ENCODE data around the gene CAMSAP1.
"Not testable (repeated sequence)": the region's sequence is repeated elsewhere in the genome, so short reads cannot be mapped to it uniquely, and the experiment has no call there.

CAMSAP1 gene

GRCh38 chr9:135946392-135946994 lies 39.1 kb upstream of the CAMSAP1 start:
- H3K4me2 ChIP-seq (ENCODE audit: low read length): no peak overlapping the region
- peaks cover 12% of the 10 kb centered on the region for H4K20me1 ChIP-seq (ENCODE audit: insufficient read depth, low read length)
- H3K79me2 ChIP-seq (ENCODE audit: low read length): no peaks in the 10 kb centered on the region
- no peak overlapping the region for H3K27ac ChIP-seq (ENCODE audit: low read length)
- H3K4me3 ChIP-seq (ENCODE audit: low read length): no peak overlapping the region
- H2AFZ ChIP-seq (ENCODE audit: low read depth, low read length): no peak overlapping the region
- TF ChIP-seq EZH2phosphoT487 (IDR thresholded peaks at IDR 0.05; ENCODE audit: low read depth) (no peak), CTCF (IDR thresholded peaks at IDR 0.05; ENCODE audit: low read depth, low read length) (no peak)
- H3K4me1 ChIP-seq (ENCODE audit: low read length): peaks cover 11% of the 10 kb centered on the region
- H3K36me3 ChIP-seq (replicated peaks; ENCODE audit: low read depth, low read length): peaks cover 27% of the 10 kb centered on the region
- no peaks in the 10 kb centered on the region for H3K27me3 ChIP-seq (ENCODE audit: low read depth, low read length)
- H3K9ac ChIP-seq (ENCODE audit: low read length): no peak overlapping the region
- H3K9me3 ChIP-seq (ENCODE audit: insufficient read depth, low read length): no peaks in the 10 kb centered on the region

- Histone ChIP-seq H4K20me1 (ENCODE audit: insufficient read depth, low read length) (peaks cover 12% of the 10 kb centered on the region), H3K9me3 (ENCODE audit: insufficient read depth, low read length) (no peaks in the 10 kb centered on the region), H3K9ac (ENCODE audit: low read length) (no peak overlapping the region), H3K4me2 (ENCODE audit: low read length) (no peak overlapping the region), H3K27ac (ENCODE audit: low read length) (no peak overlapping the region), H3K36me3 (replicated peaks; ENCODE audit: low read depth, low read length) (peaks cover 27% of the 10 kb centered on the region), H3K4me1 (ENCODE audit: low read length) (peaks cover 11% of the 10 kb centered on the region), H3K27me3 (ENCODE audit: low read depth, low read length) (no peaks in the 10 kb centered on the region), H2AFZ (ENCODE audit: low read depth, low read length) (no peak overlapping the region), H3K79me2 (ENCODE audit: low read length) (no peaks in the 10 kb centered on the region), H3K4me3 (ENCODE audit: low read length) (no peak overlapping the region)
- TF ChIP-seq EZH2phosphoT487 (IDR thresholded peaks at IDR 0.05; ENCODE audit: low read depth) (no peak), CTCF (IDR thresholded peaks at IDR 0.05; ENCODE audit: low read depth, low read length) (no peak)
Measured at GRCh38 chr9:135945969-135946368, 38.6 kb upstream of the CAMSAP1 start.

- no peak overlapping the region for H3K27ac ChIP-seq (ENCODE audit: low read length)
- peak overlapping the region; percentile 42 for H3K4me2 ChIP-seq (ENCODE audit: low read length)
- H3K36me3 ChIP-seq (replicated peaks; ENCODE audit: low read depth, low read length): peaks cover 34% of the 10 kb centered on the region
- H2AFZ ChIP-seq (ENCODE audit: low read depth, low read length): no peak overlapping the region
- peaks cover 12% of the 10 kb centered on the region for H4K20me1 ChIP-seq (ENCODE audit: insufficient read depth, low read length)
- H3K27me3 ChIP-seq (ENCODE audit: low read depth, low read length): no peaks in the 10 kb centered on the region
- no peak for TF ChIP-seq EZH2phosphoT487 (IDR thresholded peaks at IDR 0.05; ENCODE audit: low read depth)
- no peak for TF ChIP-seq CTCF (IDR thresholded peaks at IDR 0.05; ENCODE audit: low read depth, low read length)
- no peaks in the 10 kb centered on the region for H3K9me3 ChIP-seq (ENCODE audit: insufficient read depth, low read length)
- no peaks in the 10 kb centered on the region for H3K79me2 ChIP-seq (ENCODE audit: low read length)
- H3K4me3 ChIP-seq (ENCODE audit: low read length): no peak overlapping the region
- no peak overlapping the region for H3K9ac ChIP-seq (ENCODE audit: low read length)
- peaks cover 11% of the 10 kb centered on the region for H3K4me1 ChIP-seq (ENCODE audit: low read length)
Measured at GRCh38 chr9:135944444-135945252, 37.3 kb upstream of the CAMSAP1 start.

- not testable (repeated sequence) for H3K79me2 ChIP-seq (ENCODE audit: low read length)
Measured at GRCh38 chr9:135943604-135944003, 36.3 kb upstream of the CAMSAP1 start.

More at GRCh38 chr9:135943604-135944003, 36.3 kb upstream of the CAMSAP1 start:
- Histone ChIP-seq H3K36me3 (replicated peaks; ENCODE audit: low read depth, low read length) (peaks cover 36% of the 10 kb centered on the region), H3K4me1 (ENCODE audit: low read length) (peaks cover 11% of the 10 kb centered on the region), H4K20me1 (ENCODE audit: insufficient read depth, low read length) (peaks cover 12% of the 10 kb centered on the region)
- H3K9ac ChIP-seq (ENCODE audit: low read length); H3K4me2 ChIP-seq (ENCODE audit: low read length); H3K27ac ChIP-seq (ENCODE audit: low read length); H3K27me3 ChIP-seq (ENCODE audit: low read depth, low read length); H2AFZ ChIP-seq (ENCODE audit: low read depth, low read length); H3K9me3 ChIP-seq (ENCODE audit: insufficient read depth, low read length); H3K4me3 ChIP-seq (ENCODE audit: low read length): not testable (repeated sequence)

Data from OCI-LY3 (cell line).